DMS 273 treated with DMSO at 0.1 percent for 48 hours (cell line): ENCODE data around the gene SREBF1.

ENCODE experiments used
- DNase-seq: peaks from one replicate; lab custom pipeline; 2025; lab: John Stamatoyannopoulos, UW

Gene SREBF1

GRCh38 chr17:17840751-17841591, 4.2 kb upstream of the SREBF1 start:
- DNase-seq, result no peak

GRCh38 chr17:17839791-17840707, 3.3 kb upstream of the SREBF1 start:
- peak; percentile 27 for DNase-seq

- no peak for DNase-seq
Observed at GRCh38 chr17:17837966-17838962, 1.5 kb upstream of the SREBF1 start.

- no peak for DNase-seq
Observed at GRCh38 chr17:17837380-17837821, 615 bp upstream of the SREBF1 start.

- DNase-seq, result peak; percentile 56
Observed at GRCh38 chr17:17836250-17836817, 452 bp downstream of the SREBF1 start.

- no peak for DNase-seq
Observed at GRCh38 chr17:17835415-17836249, 1.2 kb downstream of the SREBF1 start.

GRCh38 chr17:17834974-17835373, 1.8 kb downstream of the SREBF1 start:
- DNase-seq, result no peak

- DNase-seq, result no peak
Observed at GRCh38 chr17:17833658-17834357, 3.0 kb downstream of the SREBF1 start.

GRCh38 chr17:17832032-17832363, 4.8 kb downstream of the SREBF1 start:
- no peak for DNase-seq

- no peak for DNase-seq
Observed at GRCh38 chr17:17831208-17832031, 5.4 kb downstream of the SREBF1 start.

GRCh38 chr17:17830740-17831207, 6.0 kb downstream of the SREBF1 start:
- no peak for DNase-seq

- no peak for DNase-seq
Observed at GRCh38 chr17:17830269-17830567, 6.6 kb downstream of the SREBF1 start.

GRCh38 chr17:17827826-17828621, 8.8 kb downstream of the SREBF1 start:
- DNase-seq, result no peak

- DNase-seq, result no peak
Observed at GRCh38 chr17:17826942-17827785, 9.6 kb downstream of the SREBF1 start.

- no peak for DNase-seq
Observed at GRCh38 chr17:17826342-17826713, 10.5 kb downstream of the SREBF1 start.

GRCh38 chr17:17824783-17825614, 11.8 kb downstream of the SREBF1 start:
- DNase-seq, result no peak
